ENCODE measurements around the gene ISM2. TPM values are rescaled to one million over a fixed set of nuclear protein-coding genes. Genes with fewer than 3 reads are reported as not detected.
"Not testable (repeated sequence)": the region's sequence is repeated elsewhere in the genome, so short reads cannot be mapped to it uniquely, and the experiment has no call there.

Gene ISM2
- total RNA-seq = 0.05 TPM in 1 of 2 replicates, not detected in the other
- 0.11 TPM for polyA plus RNA-seq (2012)

GRCh38 chr14:77498120-77498979 lies at the start of gene ISM2:
Gene ISM2 (minus strand): TSS chr14:77498816. CDS start chr14:77498793, 23 bp downstream.
- peak; percentile 17 for DNase-seq (ENCODE audit: low read depth)

DNA sequence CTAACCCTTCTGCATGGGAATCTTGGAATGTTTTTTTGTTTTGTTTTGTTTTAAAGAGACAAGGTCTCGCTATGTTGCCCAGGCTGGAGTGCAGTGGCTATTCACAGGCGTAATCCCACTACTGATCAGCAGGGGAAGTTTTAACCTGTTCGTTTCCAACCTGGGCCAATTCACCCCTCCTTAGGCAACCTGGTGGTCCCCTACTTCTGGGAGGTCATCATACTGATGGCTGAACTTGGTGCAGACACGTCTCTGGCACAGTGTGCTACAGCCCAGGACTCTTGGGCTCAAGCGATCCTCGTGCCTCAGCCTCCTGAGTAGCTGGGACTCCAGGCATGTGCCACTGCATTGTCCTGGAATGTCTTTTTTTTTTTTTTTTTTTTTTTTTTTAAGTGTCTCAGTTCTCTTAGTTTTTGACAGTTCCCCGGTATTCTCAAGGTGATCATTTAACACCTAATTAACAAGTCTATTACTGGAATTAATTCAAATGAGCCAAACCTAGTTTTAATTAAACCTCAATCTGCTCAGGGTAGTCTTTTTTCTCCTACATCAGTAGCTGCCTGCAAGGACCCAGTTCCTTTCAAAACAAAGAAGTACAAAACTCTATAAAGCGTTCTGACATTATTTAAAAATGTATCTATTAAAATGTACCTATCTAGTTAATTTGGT lies 49.0 kb upstream of the ISM2 start:
- DNase-seq (ENCODE audit: low read depth) = no peak

- not testable (repeated sequence) for DNase-seq (ENCODE audit: low read depth)
Observed at GRCh38 chr14:77545171-77545570, 46.6 kb upstream of the ISM2 start.

- no peak for DNase-seq (ENCODE audit: low read depth)
Observed at GRCh38 chr14:77544571-77544970, 46.0 kb upstream of the ISM2 start.

DNA sequence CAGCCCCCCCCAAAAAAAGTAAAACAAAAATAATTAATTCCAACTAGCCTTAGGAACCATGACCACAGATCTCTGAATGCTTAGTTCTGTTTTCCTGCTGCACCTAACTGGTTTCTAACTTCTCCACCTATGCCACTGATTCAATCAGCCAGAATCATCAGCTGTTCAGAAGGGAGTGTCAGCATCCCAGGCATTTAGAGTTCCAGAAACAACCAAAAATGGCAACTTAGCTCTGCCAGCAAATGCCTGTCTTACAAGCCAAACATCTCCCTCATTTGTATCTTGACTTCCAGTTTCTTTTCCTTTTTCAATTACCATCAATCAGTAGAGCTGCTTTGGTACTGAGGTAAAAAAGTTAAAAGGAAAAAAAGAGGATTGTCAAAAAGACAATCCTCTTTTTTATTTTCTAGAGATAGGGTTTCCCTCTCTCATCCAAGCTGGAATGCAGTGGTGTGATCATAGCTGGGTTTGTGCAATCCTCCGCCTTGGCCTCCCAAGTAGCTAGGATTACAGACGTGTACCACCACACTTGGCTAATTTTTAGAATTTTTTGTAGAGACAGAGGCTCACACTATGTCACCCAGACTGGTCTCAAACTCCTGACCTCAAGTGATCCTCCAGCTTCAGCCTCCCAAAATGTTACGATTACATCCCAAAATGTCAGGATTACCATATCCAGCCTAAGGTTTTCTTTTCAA lies 45.2 kb upstream of the ISM2 start:
- peak; percentile 37 for DNase-seq (ENCODE audit: low read depth)

DNA sequence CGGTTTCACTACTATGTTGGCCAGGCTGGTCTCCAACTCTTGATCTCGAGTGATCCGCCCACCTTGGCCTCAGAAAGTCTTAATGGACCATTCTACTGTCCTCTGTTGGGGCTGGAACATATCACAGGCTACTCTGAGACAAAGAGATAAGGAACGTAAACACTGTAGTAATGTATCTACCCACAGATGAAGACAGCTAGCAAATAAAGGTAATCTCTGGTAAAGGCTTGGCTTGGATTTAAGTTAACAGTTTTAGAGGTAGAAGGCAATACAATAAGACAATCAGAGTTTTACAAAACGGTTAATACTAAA lies 44.6 kb upstream of the ISM2 start:
- no peak for DNase-seq (ENCODE audit: low read depth)

- DNase-seq (ENCODE audit: low read depth) = no peak
Observed at GRCh38 chr14:77542421-77543239, 44.0 kb upstream of the ISM2 start.

- no peak for DNase-seq (ENCODE audit: low read depth)
Observed at GRCh38 chr14:77541905-77542304, 43.3 kb upstream of the ISM2 start.

- DNase-seq (ENCODE audit: low read depth) = not testable (repeated sequence)
Observed at GRCh38 chr14:77536951-77537350, 38.3 kb upstream of the ISM2 start.

- DNase-seq (ENCODE audit: low read depth) = no peak
Observed at GRCh38 chr14:77531071-77531470, 32.5 kb upstream of the ISM2 start.

- DNase-seq (ENCODE audit: low read depth) = no peak
Observed at GRCh38 chr14:77529963-77530362, 31.3 kb upstream of the ISM2 start.

DNA sequence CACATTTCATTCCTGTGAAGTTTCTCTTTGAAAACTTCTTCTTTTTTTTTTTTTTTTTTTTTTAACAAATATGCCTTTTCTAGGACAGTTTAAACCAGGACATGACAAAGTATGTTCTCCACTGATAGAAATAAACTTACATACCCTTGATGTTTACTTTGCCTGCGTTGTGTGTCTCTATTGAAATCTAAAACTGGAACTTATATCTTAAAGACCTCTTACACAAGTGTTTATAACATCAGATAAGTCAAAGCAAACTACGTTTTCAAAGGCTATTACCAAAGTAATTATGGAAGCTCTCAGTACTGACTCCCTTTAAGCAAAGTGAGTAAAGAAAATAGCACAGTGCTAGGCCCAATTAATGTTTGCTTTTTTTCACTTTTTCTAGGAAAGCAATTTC lies 30.6 kb upstream of the ISM2 start:
- DNase-seq (ENCODE audit: low read depth) = no peak

DNA sequence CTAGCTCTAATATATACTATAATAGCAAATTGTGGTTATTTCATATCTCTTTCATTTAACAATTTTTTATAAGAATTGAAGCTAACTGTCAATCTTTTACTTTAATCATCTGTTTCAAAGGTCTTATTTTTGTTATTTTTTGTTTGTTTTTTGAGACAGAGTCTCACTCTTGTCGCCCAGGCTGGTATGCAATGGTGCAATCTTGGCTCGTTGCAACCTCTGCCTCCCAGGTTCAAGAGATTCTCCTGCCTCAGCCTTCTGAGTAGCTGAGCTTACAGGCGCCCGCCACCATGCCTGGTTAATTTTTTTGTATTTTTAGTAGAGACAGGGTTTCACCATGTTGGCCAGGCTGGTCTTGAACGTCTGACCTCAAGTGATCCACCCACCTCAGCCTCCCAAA lies 30.1 kb upstream of the ISM2 start:
- DNase-seq (ENCODE audit: low read depth) = not testable (repeated sequence)

DNA sequence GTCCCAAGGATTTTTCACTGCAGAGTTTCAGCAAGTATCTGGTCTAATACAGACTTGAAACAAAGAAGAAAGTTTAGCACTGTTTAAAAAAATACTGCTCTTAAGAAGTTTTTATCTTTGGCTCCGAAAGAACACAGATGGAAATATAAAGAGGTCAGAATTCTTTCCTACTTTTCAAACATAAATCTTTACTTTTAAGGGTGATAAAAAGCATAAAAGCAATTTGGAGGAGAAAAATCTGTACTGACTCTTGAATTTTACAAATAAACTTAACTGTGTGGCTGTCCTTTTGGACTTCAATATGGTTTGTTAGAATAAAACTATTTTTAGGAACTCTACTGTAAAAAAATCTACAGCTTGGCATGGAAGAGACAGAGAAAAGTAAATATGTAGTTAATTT lies 27.6 kb upstream of the ISM2 start:
- DNase-seq (ENCODE audit: low read depth) = no peak

DNA sequence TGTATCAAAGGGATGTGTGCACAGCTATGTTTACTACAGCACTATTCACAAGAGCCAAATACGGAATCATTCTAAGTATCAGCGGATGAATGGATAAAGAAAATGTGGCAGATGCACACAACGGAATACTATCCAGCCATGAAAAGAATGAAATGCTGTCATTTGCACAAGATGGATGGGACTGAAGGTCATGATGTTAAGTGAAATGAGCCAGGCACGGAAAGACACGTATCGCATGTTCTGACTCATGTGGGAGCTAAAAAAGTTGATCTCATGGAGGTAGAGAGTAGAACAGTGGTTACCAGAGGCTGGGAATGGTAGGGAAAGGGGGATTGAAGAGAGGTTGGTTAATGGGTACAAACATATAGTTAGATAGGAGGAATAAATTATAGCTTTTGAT lies 25.9 kb upstream of the ISM2 start:
- no peak for DNase-seq (ENCODE audit: low read depth)

DNA sequence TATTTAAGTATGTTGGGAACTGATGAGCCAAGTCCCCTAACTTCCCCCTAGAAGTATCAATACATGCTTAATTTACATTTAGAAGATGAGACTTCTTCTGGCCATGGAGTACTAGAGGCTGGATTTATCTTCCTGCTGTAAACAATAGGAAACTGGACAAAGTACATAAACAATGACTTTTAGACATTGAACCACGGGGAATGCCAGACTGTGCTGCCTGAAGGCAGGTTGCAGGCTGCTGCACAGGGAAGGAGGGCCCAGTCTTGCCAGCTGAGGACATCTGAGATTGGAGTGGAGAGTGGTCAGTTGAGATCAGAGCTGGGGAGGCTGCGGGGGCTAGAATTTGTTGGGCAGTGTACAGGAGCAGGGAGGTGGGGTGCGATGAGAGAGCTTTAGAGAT lies 24.5 kb upstream of the ISM2 start:
- no peak for DNase-seq (ENCODE audit: low read depth)

DNA sequence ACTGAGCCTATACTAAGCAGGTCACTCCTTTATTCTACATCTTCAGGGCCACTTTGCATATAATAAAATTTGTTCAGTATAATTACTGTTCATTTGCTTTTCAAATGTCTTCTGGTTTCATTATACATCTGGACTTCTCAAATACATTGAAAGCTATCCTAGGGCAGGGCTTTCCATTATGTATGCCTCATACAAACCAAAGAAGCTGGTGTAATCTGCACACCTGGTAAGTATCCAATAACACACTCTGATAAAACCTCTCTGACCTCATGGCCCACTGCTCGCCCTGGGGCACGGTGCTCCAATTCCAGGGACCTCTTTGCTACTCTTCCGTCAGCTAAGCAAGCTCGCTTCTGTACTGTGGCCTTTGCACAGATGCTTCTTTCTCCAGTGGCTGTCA lies 21.9 kb upstream of the ISM2 start:
- no peak for DNase-seq (ENCODE audit: low read depth)

DNA sequence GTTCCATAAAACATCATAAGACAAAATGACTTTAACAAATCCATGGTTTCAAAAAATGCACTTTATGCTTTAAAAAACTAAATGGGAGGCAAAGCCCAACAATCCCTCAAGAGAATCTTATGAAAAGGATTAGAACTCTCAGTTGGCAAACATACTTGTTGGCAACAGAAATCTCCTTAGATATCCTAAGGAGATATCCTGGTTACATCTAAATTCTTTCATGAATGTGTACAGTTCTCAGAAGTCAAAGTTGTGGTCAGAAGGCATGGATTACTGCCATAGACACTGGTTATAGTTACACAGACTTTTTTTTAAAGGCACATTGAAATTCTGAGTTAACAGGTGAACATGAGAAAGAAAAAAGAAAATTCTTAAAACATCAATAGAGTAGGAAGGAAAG lies 17.5 kb upstream of the ISM2 start:
- DNase-seq (ENCODE audit: low read depth) = no peak

GRCh38 chr14:77511486-77512162 lies 13.0 kb upstream of the ISM2 start:
- no peak for DNase-seq (ENCODE audit: low read depth)

DNA sequence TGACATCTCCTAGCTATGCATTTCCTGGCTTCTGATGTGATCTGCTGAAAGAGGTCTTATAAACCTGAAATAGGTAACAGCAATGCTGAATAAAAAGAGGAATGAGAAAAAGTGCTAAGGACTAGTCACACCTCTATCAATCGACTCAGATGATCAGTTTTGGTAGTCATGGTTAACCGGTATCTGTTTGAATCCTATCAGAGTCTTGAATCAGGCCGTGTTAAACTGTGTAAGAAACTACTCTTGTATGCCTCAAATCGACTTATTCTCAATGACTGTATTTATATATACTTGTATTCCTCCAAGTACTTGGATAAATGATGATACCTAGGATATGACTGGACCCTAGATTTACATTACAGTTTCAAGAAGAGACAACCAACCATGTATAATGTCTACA lies 10.8 kb upstream of the ISM2 start:
- DNase-seq (ENCODE audit: low read depth) = no peak

- no peak for DNase-seq (ENCODE audit: low read depth)
Observed at GRCh38 chr14:77508876-77509275, 10.3 kb upstream of the ISM2 start.

All from myocyte (in vitro differentiated cells).